Large intestine (tissue), 3 donors: Measurements from ENCODE around the gene SIGLEC9. TPM values are rescaled to one million over a fixed set of nuclear protein-coding genes. Genes with fewer than 3 reads are reported as not detected.

ENCODE experiments used
- DNase-seq, 2 donors: peaks; one replicate each; pipeline versions ENCODE4 v3.0.0 to v3.0.0-alpha.2; 2013
- H3K27ac ChIP-seq: one replicate; pipeline ENCODE4 v1.5.1; 2013; ENCODE audit warnings: low read length
- H3K27me3 ChIP-seq: 2 replicates; pipeline ENCODE4 v1.6.1; 2013; ENCODE audit warnings: low read length; ENCODE audit not compliant: control insufficient read depth, insufficient read depth
- H3K36me3 ChIP-seq: 2 replicates; pipeline ENCODE4 v1.6.1; 2013; ENCODE audit warnings: low read length; ENCODE audit not compliant: control insufficient read depth, insufficient read depth
- H3K4me1 ChIP-seq: one replicate; pipeline ENCODE4 v1.6.1; 2013; ENCODE audit warnings: low read length; ENCODE audit not compliant: control insufficient read depth, insufficient read depth
- H3K4me3 ChIP-seq: one replicate; pipeline ENCODE4 v1.5.1; 2013; ENCODE audit warnings: low read length
- H3K9me3 ChIP-seq: one replicate; pipeline ENCODE4 v1.6.1; 2013; ENCODE audit warnings: mild to moderate bottlenecking, low read depth, low read length, moderate library complexity; ENCODE audit not compliant: control insufficient read depth
- WGBS: methylation state at CpG from one replicate; pipeline ENCODE4 v1.1.5; 2013; ENCODE audit warnings: low lambda C conversion rate; ENCODE audit not compliant: insufficient coverage; 5-methylcytosine and 5-hydroxymethylcytosine counted together
- polyA plus RNA-seq: library from polyadenylated mRNA; unstranded; fragments of 120-200 nt; gene quantifications from one replicate; pipeline ENCODE4 v1.2.1, GENCODE V29; 2013

SIGLEC9 gene
- polyA plus RNA-seq, 1 donor: 0.76 TPM

- WGBS: 91% methylated on average over 4 of the region's 6 CpGs
These were observed 28.1 kb upstream of the SIGLEC9 start for GRCh38 chr19:51096473-51097165.

GRCh38 chr19:51097166-51097738 is 27.5 kb upstream of the SIGLEC9 start:
- Histone ChIP-seq H3K4me3 (no peak overlapping the region), H3K9me3 (no peaks in the 10 kb centered on the region), H3K4me1 (no peaks in the 10 kb centered on the region), H3K27me3 (no peaks in the 10 kb centered on the region), H3K36me3 (peaks cover 9% of the 10 kb centered on the region), H3K27ac (no peak overlapping the region)
- peak; percentile 16 to 19 for DNase-seq
- no CpG with 5 or more reads among the region's 8 CpGs for WGBS

More at GRCh38 chr19:51096473-51097165, 28.1 kb upstream of the SIGLEC9 start:
- Histone ChIP-seq H3K36me3 (peaks cover 7% of the 10 kb centered on the region), H3K9me3 (no peaks in the 10 kb centered on the region), H3K4me3 (no peak overlapping the region), H3K27me3 (no peaks in the 10 kb centered on the region), H3K4me1 (no peaks in the 10 kb centered on the region), H3K27ac (no peak overlapping the region)
- no peak for DNase-seq

GRCh38 chr19:51097796-51098195 is 26.9 kb upstream of the SIGLEC9 start:
- Histone ChIP-seq H3K27ac (no peak overlapping the region), H3K36me3 (peaks cover 15% of the 10 kb centered on the region), H3K4me3 (no peak overlapping the region), H3K4me1 (no peaks in the 10 kb centered on the region), H3K9me3 (no peaks in the 10 kb centered on the region), H3K27me3 (no peaks in the 10 kb centered on the region)
- DNase-seq: no peak
- no CpG with 5 or more reads among the region's 20 CpGs for WGBS

- Histone ChIP-seq H3K4me1 (no peaks in the 10 kb centered on the region), H3K36me3 (peaks cover 16% of the 10 kb centered on the region), H3K9me3 (no peaks in the 10 kb centered on the region), H3K27me3 (no peaks in the 10 kb centered on the region), H3K4me3 (no peak overlapping the region), H3K27ac (no peak overlapping the region)
- DNase-seq: peak in 1 of 2 donors; percentile 20
- WGBS: no CpG with 5 or more reads among the region's 78 CpGs
These were observed 26.2 kb upstream of the SIGLEC9 start for GRCh38 chr19:51098365-51099046.

- no peaks in the 10 kb centered on the region for H3K9me3 ChIP-seq
- WGBS: no CpG with 5 or more reads among the region's 22 CpGs
These were observed 25.7 kb upstream of the SIGLEC9 start for GRCh38 chr19:51099047-51099382.

GRCh38 chr19:51100601-51101000 is 24.1 kb upstream of the SIGLEC9 start:
- 100% methylated on average over 1 of the region's 3 CpGs for WGBS
- DNase-seq: no peak
- H3K9me3 ChIP-seq: no peaks in the 10 kb centered on the region
- no peak overlapping the region for H3K27ac ChIP-seq
- no peaks in the 10 kb centered on the region for H3K27me3 ChIP-seq
- H3K4me1 ChIP-seq: no peaks in the 10 kb centered on the region
- H3K4me3 ChIP-seq: no peak overlapping the region
- H3K36me3 ChIP-seq: peaks cover 19% of the 10 kb centered on the region

More at GRCh38 chr19:51099047-51099382, 25.7 kb upstream of the SIGLEC9 start:
- Histone ChIP-seq H3K27ac (no peak overlapping the region), H3K27me3 (no peaks in the 10 kb centered on the region), H3K36me3 (peaks cover 19% of the 10 kb centered on the region), H3K4me3 (peak overlapping the region; percentile 16), H3K4me1 (no peaks in the 10 kb centered on the region)
- no peak for DNase-seq

GRCh38 chr19:51101171-51101865 is 23.4 kb upstream of the SIGLEC9 start:
- no peak overlapping the region for H3K4me3 ChIP-seq
- H3K36me3 ChIP-seq: peaks cover 19% of the 10 kb centered on the region
- H3K27me3 ChIP-seq: no peaks in the 10 kb centered on the region
- no CpG with 5 or more reads among the region's 5 CpGs for WGBS
- no peak overlapping the region for H3K27ac ChIP-seq
- DNase-seq: no peak
- no peaks in the 10 kb centered on the region for H3K4me1 ChIP-seq
- no peaks in the 10 kb centered on the region for H3K9me3 ChIP-seq

- no peak for DNase-seq
- Histone ChIP-seq H3K4me1 (peaks cover 4% of the 10 kb centered on the region), H3K4me3 (no peak overlapping the region), H3K36me3 (peaks cover 19% of the 10 kb centered on the region), H3K27ac (no peak overlapping the region), H3K9me3 (no peaks in the 10 kb centered on the region), H3K27me3 (no peaks in the 10 kb centered on the region)
- WGBS: no CpG with 5 or more reads among the region's 7 CpGs
These were observed 21.7 kb upstream of the SIGLEC9 start for GRCh38 chr19:51102991-51103390.

GRCh38 chr19:51103926-51104341 is 20.8 kb upstream of the SIGLEC9 start:
- no CpG with 5 or more reads among the region's 49 CpGs for WGBS
- DNase-seq: no peak
- Histone ChIP-seq H3K36me3 (peaks cover 19% of the 10 kb centered on the region), H3K27me3 (no peaks in the 10 kb centered on the region), H3K9me3 (no peaks in the 10 kb centered on the region), H3K27ac (no peak overlapping the region), H3K4me3 (no peak overlapping the region), H3K4me1 (peaks cover 7% of the 10 kb centered on the region)

- H3K36me3 ChIP-seq: peaks cover 6% of the 10 kb centered on the region
- peak overlapping the region; percentile 13 for H3K27ac ChIP-seq
- H3K4me3 ChIP-seq: peak overlapping the region; percentile 73
- no peak for DNase-seq
- H3K4me1 ChIP-seq: peaks cover 8% of the 10 kb centered on the region
- WGBS: 30% methylated on average over 2 of the region's 18 CpGs
- H3K9me3 ChIP-seq: no peaks in the 10 kb centered on the region
- no peaks in the 10 kb centered on the region for H3K27me3 ChIP-seq
These were observed 17.2 kb upstream of the SIGLEC9 start for GRCh38 chr19:51107406-51108065.
